ENCODE measurements around the gene PDIA4. TPM values are rescaled to one million over a fixed set of nuclear protein-coding genes. Genes with fewer than 3 reads are reported as not detected.

Gene PDIA4
- total RNA-seq, 1 experiment from 2014 or later, result 217 TPM

GRCh38 chr7:148959726-148960125 is 68.6 kb downstream of the PDIA4 start:
- Histone ChIP-seq H3K36me3 (ENCODE audit: control insufficient read depth in 1 of 2, insufficient read depth in 2 of 2, low read length in 2 of 2) (no peaks in the 10 kb centered on the region), H3K9me2 (ENCODE audit: insufficient read depth) (no peaks in the 10 kb centered on the region), H3K4me2 (ENCODE audit: low read length) (no peak overlapping the region), H3K4me3 (replicated peaks in 1 of 2; ENCODE audit: low read depth in 1 of 2, low read length in 2 of 2) (no peak overlapping the region), H3K9me3 (ENCODE audit: control insufficient read depth in 1 of 2, insufficient read depth in 1 of 2, low read depth in 1 of 2, low read length in 2 of 2) (no peaks in the 10 kb centered on the region), H3K27ac (ENCODE audit: low read depth, low read length) (no peak overlapping the region), H4K20me1 (ENCODE audit: insufficient read depth) (no peaks in the 10 kb centered on the region), H2AFZ (ENCODE audit: low read depth, low read length, poor library complexity, severe bottlenecking) (no peak overlapping the region), H3K9ac (ENCODE audit: low read length) (no peak overlapping the region), H3K27me3 (ENCODE audit: insufficient read depth, low read length) (no peaks in the 10 kb centered on the region), H3K4me1 (ENCODE audit: control insufficient read depth in 1 of 2, insufficient read depth in 2 of 2, low read length in 2 of 2) (peaks cover 0 to 21% of the 10 kb centered on the region in 2 experiments; a peak in 2 of 4 replicates), H3K79me2 (ENCODE audit: insufficient read depth, low read length) (no peaks in the 10 kb centered on the region)
- ChIA-PET CTCF (no interaction called here), RAD21 (ENCODE audit: low non-redundant PET in 1 of 2, low total read pairs in 2 of 2, uncharacterized antibody in 2 of 2, unreplicated experiment in 2 of 2) (no interaction called here), POLR2A (no interaction called here)
- no peak for ATAC-seq
- TF ChIP-seq JUND (IDR thresholded peaks at IDR 0.05) (no peak), YY1 (IDR thresholded peaks at IDR 0.05; ENCODE audit: extremely low read depth, insufficient replicate concordance, low read depth, low read length) (no peak), ZFX (IDR thresholded peaks at IDR 0.05) (no peak), EGR1 (IDR thresholded peaks at IDR 0.05; ENCODE audit: low read depth) (no peak), EZH2 (IDR thresholded peaks at IDR 0.05) (no peak), ZNF274 (IDR thresholded peaks at IDR 0.05; ENCODE audit: low read depth, low read length) (no peak), ELF1 (IDR thresholded peaks at IDR 0.05; ENCODE audit: borderline replicate concordance, low read depth) (no peak), EZH2phosphoT487 (IDR thresholded peaks at IDR 0.05; ENCODE audit: borderline replicate concordance) (no peak), SP1 (IDR thresholded peaks at IDR 0.05; ENCODE audit: low read depth) (no peak)
- TF ChIP-seq, protein P1, sequence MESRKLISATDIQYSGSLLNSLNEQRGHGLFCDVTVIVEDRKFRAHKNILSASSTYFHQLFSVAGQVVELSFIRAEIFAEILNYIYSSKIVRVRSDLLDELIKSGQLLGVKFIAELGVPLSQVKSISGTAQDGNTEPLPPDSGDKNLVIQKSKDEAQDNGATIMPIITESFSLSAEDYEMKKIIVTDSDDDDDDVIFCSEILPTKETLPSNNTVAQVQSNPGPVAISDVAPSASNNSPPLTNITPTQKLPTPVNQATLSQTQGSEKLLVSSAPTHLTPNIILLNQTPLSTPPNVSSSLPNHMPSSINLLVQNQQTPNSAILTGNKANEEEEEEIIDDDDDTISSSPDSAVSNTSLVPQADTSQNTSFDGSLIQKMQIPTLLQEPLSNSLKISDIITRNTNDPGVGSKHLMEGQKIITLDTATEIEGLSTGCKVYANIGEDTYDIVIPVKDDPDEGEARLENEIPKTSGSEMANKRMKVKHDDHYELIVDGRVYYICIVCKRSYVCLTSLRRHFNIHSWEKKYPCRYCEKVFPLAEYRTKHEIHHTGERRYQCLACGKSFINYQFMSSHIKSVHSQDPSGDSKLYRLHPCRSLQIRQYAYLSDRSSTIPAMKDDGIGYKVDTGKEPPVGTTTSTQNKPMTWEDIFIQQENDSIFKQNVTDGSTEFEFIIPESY (IDR thresholded peaks at IDR 0.05; ENCODE audit: extremely low read depth, insufficient replicate concordance, low read length), result no peak
- TF ChIP-seq, protein P2, sequence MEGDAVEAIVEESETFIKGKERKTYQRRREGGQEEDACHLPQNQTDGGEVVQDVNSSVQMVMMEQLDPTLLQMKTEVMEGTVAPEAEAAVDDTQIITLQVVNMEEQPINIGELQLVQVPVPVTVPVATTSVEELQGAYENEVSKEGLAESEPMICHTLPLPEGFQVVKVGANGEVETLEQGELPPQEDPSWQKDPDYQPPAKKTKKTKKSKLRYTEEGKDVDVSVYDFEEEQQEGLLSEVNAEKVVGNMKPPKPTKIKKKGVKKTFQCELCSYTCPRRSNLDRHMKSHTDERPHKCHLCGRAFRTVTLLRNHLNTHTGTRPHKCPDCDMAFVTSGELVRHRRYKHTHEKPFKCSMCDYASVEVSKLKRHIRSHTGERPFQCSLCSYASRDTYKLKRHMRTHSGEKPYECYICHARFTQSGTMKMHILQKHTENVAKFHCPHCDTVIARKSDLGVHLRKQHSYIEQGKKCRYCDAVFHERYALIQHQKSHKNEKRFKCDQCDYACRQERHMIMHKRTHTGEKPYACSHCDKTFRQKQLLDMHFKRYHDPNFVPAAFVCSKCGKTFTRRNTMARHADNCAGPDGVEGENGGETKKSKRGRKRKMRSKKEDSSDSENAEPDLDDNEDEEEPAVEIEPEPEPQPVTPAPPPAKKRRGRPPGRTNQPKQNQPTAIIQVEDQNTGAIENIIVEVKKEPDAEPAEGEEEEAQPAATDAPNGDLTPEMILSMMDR (IDR thresholded peaks at IDR 0.05 in 2 of 3, conservative IDR thresholded peaks at IDR 0.05 in 1 of 3; ENCODE audit: borderline replicate concordance in 1 of 3, insufficient read depth in 1 of 3, low read depth in 2 of 3, low read length in 2 of 3), result no peak
- BruUV-seq (replicated peaks), result no TSS peak
- intact Hi-C loops (cut with micrococcal nuclease), result loop anchor here (10.0 kb wide), 1 partner anchor 265 kb away; the partner anchor contains the start of gene CUL1
- DNase-seq (ENCODE audit: low read depth, low spot score), result no peak

Data from HCT116 (cell line).